ENCODE data around the gene INPP5A. TPM values are rescaled to one million over a fixed set of nuclear protein-coding genes. Genes with fewer than 3 reads are reported as not detected.

Gene INPP5A
- total and polyA plus RNA-seq, 10 donors = 11.1 to 41.3 (median 30.8) TPM

DNA sequence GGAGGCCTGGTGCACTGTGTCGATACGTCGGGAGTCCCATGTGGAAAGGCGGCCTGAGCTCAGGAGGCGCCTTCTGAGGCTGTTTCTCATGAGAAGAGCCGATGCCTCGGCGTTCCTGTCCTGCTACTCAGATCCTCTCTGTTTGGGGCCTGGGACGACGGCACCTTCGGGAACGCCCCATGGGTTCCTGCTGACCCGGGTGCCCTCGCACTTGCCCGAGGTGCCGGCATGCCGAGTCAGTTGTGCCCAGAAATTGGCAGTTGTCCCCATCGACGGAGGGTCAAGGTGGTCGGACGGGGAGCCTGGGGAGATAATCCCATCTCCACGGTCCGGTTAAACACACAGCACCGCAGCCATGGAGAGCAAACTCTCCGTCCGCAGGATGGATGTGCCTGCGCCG, 215.4 kb downstream of the INPP5A start:
- Histone ChIP-seq H3K36me3 (peaks cover 0 to 97% (median 56%) of the 10 kb centered on the region in 6 donors), H3K27me3 (replicated peaks in 1 of 7) (no peaks in the 10 kb centered on the region), H3K4me3 (no peak overlapping the region), H3K9me3 (no peaks in the 10 kb centered on the region), H3K4me1 (no peaks in the 10 kb centered on the region), H3K27ac (no peak overlapping the region)
- no peak for DNase-seq
- intact Hi-C loops (cut with DNase I; ENCODE audit: low total_unique reads) = no loop called here
- TF ChIP-seq POLR2A (IDR thresholded peaks at IDR 0.05) = no peak
- TF ChIP-seq, protein P1, sequence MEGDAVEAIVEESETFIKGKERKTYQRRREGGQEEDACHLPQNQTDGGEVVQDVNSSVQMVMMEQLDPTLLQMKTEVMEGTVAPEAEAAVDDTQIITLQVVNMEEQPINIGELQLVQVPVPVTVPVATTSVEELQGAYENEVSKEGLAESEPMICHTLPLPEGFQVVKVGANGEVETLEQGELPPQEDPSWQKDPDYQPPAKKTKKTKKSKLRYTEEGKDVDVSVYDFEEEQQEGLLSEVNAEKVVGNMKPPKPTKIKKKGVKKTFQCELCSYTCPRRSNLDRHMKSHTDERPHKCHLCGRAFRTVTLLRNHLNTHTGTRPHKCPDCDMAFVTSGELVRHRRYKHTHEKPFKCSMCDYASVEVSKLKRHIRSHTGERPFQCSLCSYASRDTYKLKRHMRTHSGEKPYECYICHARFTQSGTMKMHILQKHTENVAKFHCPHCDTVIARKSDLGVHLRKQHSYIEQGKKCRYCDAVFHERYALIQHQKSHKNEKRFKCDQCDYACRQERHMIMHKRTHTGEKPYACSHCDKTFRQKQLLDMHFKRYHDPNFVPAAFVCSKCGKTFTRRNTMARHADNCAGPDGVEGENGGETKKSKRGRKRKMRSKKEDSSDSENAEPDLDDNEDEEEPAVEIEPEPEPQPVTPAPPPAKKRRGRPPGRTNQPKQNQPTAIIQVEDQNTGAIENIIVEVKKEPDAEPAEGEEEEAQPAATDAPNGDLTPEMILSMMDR (IDR thresholded peaks at IDR 0.05 in 8 of 11, conservative IDR thresholded peaks at IDR 0.05 in 3 of 11) = no peak
- peak in 1 of 3 donors; percentile 11 for TF ChIP-seq POLR2AphosphoS5 (IDR thresholded peaks at IDR 0.05)
- 94 to 98% (median 97%) methylated on average over 25 to 28 of the region's 28 CpGs for WGBS, 5 donors

GRCh38 chr10:132753596-132753995, 216.0 kb downstream of the INPP5A start:
- Histone ChIP-seq H3K27me3 (replicated peaks in 1 of 7) (no peaks in the 10 kb centered on the region), H3K36me3 (peaks cover 0 to 100% (median 58%) of the 10 kb centered on the region in 6 donors), H3K4me3 (no peak overlapping the region), H3K4me1 (no peaks in the 10 kb centered on the region), H3K27ac (no peak overlapping the region), H3K9me3 (no peaks in the 10 kb centered on the region)
- DNase-seq = no peak
- intact Hi-C loops (cut with DNase I; ENCODE audit: low total_unique reads) = no loop called here
- WGBS, 5 donors = 92 to 95% (median 93%) methylated on average over 15 of the region's 15 CpGs
- TF ChIP-seq POLR2A (IDR thresholded peaks at IDR 0.05) (no peak), POLR2AphosphoS5 (IDR thresholded peaks at IDR 0.05) (no peak)
- TF ChIP-seq, protein P1 (IDR thresholded peaks at IDR 0.05 in 8 of 11, conservative IDR thresholded peaks at IDR 0.05 in 3 of 11) = no peak

DNA sequence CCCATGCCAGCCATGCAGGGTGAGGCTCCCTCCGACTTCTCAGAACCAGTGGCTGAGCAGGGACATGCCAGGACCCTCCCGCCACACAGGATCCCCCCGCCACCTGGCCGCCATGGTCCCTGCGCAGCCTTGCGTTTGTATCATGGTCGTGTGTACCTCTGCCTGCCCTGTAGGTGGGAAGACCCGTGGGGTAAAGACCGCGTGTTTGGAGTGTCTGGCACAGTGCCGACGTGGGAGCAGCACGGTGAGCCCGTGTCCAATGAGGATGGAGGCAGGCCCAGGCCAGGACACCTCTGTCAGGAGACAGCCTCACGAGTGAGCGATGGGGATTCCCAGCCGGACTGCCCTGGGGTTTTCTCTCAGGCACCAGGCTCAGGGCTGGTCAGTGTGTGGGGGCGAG, 216.5 kb downstream of the INPP5A start:
- H3K9me3 ChIP-seq = no peaks in the 10 kb centered on the region
- no peak for DNase-seq
- H3K36me3 ChIP-seq = peaks cover 0 to 100% (median 58%) of the 10 kb centered on the region in 6 donors
- 90 to 96% (median 94%) methylated on average over 12 to 18 of the region's 18 CpGs for WGBS, 5 donors
- no peaks in the 10 kb centered on the region for H3K27me3 ChIP-seq (replicated peaks in 1 of 7)
- no peaks in the 10 kb centered on the region for H3K4me1 ChIP-seq
- no peak overlapping the region for H3K4me3 ChIP-seq
- intact Hi-C loops (cut with DNase I; ENCODE audit: low total_unique reads) = no loop called here
- H3K27ac ChIP-seq = no peak overlapping the region
- TF ChIP-seq, protein P1 (IDR thresholded peaks at IDR 0.05 in 8 of 11, conservative IDR thresholded peaks at IDR 0.05 in 3 of 11) = no peak
- TF ChIP-seq POLR2AphosphoS5 (IDR thresholded peaks at IDR 0.05) (peak in 1 of 3 donors; percentile 5), POLR2A (IDR thresholded peaks at IDR 0.05) (no peak)

DNA sequence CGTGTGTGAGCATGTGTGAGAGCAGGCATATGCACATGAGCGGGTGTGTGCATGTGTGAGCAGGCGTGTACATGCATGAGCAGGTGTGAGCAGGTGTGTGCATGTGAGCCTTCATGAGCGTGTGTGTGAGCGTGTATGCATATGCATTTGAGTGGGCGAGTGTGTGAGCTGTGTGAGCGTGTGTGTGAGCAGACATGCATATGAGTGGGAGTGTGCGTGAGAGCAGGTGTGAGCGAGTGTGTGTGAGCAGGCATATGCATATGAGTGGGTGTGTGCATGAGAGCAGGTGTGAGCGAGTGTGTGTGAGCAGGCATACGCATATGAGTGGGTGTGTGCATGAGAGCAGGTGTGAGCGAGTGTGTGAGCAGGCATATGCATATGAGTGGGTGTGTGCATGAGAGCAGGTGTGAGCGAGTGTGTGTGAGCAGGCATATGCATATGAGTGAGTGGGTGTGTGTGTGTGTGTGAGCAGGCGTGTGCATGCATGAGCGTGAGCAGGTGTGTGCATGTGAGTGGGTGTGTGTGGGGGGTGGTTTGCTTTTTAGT, 217.7 kb downstream of the INPP5A start:
- 94 to 99% (median 97%) methylated on average over 15 of the region's 15 CpGs for WGBS, 5 donors
- intact Hi-C loops (cut with DNase I; ENCODE audit: low total_unique reads) = no loop called here
- no peak overlapping the region for H3K4me3 ChIP-seq
- no peak for DNase-seq
- peaks cover 0 to 100% (median 57%) of the 10 kb centered on the region in 6 donors for H3K36me3 ChIP-seq
- no peaks in the 10 kb centered on the region for H3K27me3 ChIP-seq (replicated peaks in 1 of 7)
- TF ChIP-seq POLR2AphosphoS5 (IDR thresholded peaks at IDR 0.05) = no peak
- TF ChIP-seq, protein P1 (IDR thresholded peaks at IDR 0.05 in 8 of 11, conservative IDR thresholded peaks at IDR 0.05 in 3 of 11) = no peak
- no peak for TF ChIP-seq POLR2A (IDR thresholded peaks at IDR 0.05)
- H3K27ac ChIP-seq = no peak overlapping the region
- no peaks in the 10 kb centered on the region for H3K4me1 ChIP-seq
- no peaks in the 10 kb centered on the region for H3K9me3 ChIP-seq
